ENCODE data around the gene VAC14.
"Not testable (repeated sequence)": the region's sequence is repeated elsewhere in the genome, so short reads cannot be mapped to it uniquely, and the experiment has no call there.

Gene VAC14

DNA sequence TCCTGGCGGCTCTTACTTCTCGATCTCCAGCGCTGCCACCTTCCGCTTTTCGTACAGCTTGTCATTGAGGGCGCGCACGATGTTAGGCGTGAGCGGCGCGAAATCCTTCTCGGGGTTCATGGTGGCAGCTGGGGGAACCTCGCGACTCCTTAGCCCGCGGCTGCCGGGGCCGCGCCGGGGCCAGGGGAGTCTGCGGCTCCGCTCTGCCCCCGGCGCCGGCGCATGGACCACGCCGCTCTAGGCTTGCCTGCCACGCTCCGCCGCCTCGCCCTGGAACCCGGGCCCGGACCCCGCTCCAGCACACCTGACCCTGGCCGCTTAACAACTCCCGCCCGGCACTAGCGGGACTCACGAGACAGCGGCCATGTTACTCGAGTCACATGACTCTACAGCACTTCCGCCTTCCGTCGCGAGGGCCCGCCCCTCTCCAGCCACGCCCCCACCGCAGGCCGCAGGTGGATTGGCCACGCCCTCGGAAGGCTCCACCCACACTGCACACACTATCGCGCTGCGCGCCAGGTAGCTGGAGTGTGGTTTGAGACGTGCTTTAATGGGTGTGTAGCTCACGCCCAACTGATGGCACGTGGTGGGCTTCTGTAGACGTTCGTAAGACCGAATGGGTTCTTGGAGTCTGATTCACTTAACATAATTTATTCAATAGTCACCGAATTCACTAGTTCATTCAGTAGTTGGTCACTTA, at the start of gene VAC14:
VAC14 (minus strand) TSS at position 378 of the 700 bp plus-strand sequence; CDS start at position 120, 258 bp downstream.
- DNase-seq, result peak; percentile 90

DNA sequence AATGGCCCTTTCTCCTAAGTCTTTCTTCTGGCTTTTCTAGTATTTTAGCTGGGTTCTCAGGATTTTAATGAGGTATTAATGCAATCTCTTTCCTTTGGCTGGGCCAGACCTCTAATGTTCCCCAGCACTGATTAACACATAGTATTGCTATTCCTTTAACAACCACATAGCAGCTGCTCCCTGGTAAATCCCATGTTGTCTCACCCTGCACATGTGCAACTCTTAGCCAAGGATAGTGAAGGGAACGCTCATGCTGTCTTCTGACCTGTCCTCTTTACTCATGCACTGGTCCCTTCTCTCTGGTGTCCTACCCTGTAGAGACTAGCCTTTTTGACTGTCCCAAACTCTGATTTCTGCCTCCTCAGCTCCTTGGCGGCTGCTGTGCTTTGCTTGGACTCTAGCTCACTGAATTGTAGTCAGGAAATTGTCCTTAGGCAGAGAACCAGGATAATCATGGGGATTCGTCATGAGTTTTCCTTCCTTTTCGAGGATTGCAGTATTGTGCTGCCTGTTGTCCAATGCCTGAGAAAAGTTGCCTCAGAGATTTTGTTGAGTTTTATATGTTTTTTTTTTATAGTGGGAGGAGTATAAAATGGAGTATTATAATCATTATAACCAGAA, 22.6 kb upstream of the VAC14 start:
- not testable (repeated sequence) for DNase-seq

DNA sequence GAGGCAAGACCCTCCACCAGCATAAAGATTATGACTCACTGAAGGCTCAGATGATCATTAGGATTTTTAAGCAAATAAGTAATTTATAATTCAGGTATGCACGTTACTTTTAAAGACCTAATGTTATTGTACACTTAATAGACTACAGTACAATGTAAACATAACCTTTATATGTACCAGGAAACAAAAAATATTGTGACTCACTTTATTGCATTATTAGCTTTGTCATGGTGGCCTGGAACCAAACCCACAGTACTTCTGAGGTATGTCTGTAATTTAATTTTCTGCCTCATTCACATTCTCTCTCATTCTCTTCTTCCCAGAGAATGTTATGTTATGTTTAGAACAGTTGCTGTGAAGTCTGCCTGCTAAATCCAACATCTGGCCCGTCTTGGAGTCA, 21.8 kb upstream of the VAC14 start:
- not testable (repeated sequence) for DNase-seq

- DNase-seq, result not testable (repeated sequence)
Measured at GRCh38 chr16:70818088-70818487, 17.1 kb upstream of the VAC14 start.

DNA sequence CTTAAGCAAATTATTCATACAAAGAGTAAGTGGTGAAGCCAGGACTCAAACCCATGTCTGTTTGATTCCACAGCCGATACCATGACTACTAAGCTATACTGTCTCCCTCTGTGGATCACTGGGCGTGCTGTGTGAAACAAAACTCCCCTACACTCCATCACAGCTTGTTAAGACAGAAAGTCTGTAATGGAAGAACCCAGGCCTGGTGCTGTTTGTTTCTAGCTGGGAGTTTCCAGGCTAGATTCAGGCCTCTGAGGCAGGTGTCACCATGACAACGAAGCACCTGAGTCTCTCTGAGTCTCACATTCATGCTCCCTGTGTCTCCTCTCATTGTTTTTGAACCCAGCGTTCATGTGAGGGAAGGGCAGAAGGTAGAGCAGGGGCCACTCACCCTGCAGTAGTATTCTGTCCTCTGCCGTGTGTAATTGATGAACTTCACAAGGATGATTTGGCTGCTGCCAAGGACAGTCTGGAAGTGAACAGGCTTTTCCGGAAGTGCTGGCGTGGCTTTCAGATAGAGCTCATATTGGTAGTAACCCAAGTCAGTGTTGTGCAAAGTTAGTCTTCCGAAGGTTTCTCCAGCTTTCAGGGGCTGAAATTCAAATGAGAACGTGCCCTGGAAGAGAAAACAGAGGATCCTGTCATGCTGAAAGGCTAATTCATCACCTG, 8.6 kb upstream of the VAC14 start:
- no peak for DNase-seq

GRCh38 chr16:70808371-70808770, 7.4 kb upstream of the VAC14 start:
- no peak for DNase-seq

DNA sequence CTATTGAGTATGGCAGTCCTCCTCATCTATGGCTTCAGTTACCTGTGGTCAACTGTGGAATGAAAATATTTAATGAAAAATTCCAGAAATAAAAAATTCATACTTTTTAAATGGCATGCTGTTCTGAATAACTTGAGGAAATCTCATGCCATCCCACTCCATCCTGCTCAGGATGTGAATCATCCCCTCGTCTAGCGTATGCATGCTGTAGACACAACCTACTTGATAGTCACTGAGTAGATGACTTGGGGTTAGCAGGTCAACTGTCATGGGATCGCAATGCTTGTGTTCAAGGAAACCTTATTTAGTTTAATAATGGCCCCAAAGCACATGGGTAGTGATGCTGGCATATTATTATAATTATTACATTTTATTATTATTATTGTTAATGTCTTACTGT, 4.8 kb upstream of the VAC14 start:
- no peak for DNase-seq

DNA sequence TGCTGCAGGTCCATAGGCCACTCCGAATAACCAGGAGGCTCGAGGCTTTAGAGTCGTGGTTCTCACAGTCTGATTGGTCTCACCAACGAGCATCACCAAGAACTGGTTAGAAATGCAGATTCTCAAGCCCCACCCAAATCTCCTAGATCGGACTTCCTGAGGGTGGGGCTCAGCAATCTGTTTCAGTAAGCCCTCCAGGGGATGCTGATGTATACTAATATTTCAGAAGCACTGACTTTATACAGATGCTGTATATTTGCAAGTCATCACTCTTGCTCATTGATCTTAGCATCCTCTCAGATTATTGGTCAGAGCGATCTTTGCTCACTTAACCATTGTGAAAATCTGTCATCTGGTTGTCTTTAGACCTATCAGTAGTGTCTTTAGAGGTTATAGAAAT, 4.4 kb upstream of the VAC14 start:
- no peak for DNase-seq

DNA sequence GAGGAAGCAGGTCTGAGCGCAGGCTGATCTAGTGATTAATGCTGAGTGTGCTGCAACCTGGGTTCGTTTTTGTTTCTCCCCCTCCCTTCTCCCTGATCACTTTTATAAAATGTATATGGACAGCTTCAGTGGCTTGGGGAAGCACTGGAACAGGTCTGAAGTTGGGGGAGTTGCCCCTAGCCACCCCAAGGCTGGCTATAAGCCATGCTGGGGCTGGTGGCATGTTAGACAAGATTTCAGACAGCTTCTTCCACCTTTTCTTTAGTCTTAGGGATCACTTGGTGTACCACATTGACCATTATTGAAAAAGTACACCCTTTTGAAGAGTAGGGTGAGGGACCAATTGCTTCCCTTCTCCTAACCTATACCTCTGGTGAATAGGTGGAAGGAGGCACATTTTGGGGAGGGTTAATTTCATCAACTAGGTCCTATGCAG, 3.8 kb upstream of the VAC14 start:
- no peak for DNase-seq

GRCh38 chr16:70804153-70804733, 3.3 kb upstream of the VAC14 start:
- DNase-seq, result no peak

- no peak for DNase-seq
Measured at GRCh38 chr16:70803319-70803718, 2.4 kb upstream of the VAC14 start.

DNA sequence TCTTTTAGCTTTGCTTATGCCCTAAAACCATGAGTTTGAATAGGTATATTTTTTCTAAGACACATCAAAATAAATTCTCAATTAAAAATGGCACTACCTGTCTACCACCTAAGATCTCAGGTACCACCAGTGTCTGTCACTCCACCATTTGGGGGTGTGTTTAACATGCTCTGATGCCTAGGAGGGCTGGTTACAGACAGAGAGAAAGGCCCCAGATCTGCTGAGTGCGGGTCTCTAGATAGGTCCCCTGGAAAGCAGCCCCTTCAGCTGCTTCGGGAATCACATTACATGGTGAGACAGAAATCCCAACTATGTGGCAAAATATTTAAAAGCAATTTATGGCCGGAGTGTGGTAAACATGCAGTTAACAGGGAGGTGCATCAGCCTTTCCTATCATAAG, 653 bp upstream of the VAC14 start:
- no peak for DNase-seq

GRCh38 chr16:70800311-70800710, 647 bp downstream of the VAC14 start:
- no peak for DNase-seq

DNA sequence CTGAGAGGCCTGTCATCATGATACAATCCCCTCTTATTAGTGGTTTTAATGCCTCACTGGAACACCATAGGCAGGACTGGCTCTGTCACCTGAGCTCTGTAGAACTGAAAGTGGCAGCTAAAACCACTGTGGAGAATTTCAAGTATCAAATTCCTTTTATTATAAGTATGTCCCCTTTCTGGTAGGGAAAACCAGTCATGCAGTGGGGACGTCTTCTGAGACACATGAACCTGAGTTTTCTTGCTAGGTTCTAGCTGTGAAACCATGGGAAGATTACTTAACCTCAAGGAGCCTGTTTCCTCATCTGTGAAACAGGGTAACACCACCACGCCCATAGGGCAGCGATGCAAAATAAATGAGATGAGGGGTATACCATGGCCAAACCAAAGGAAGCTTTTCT, 4.7 kb downstream of the VAC14 start:
- DNase-seq, result no peak

DNA sequence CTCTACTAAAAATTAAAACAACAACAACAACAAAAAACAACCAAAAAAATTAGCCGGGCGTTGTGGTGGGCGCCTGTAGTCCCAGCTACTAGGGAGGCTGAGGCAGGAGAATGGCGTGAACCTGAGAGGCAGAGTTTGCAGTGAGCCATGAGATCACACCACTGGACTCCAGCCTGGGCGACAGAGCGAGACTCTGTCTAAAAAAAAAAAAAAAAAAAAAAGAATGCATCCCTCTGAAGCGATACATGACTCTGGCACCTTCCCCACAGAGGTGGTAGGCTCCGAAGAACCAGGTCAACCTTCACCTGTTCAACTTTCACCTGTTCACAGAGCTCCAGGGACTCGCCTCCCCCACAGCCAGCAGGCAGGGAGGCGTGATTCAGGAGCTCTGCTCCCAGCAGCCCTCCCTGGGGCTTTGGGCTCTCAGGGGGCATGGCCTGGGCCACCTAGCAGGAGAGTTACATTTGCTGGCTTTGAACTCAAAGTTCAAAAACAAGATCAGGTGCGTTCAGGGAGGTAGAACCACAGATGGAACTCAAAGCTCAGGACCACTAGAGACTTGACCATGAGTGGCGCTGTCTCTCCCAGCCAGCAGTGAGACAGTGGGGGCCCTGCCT, 5.6 kb downstream of the VAC14 start:
- no peak for DNase-seq

- DNase-seq, result no peak
Measured at GRCh38 chr16:70793851-70794502, 7.0 kb downstream of the VAC14 start.

- no peak for DNase-seq
Measured at GRCh38 chr16:70790815-70791214, 10.1 kb downstream of the VAC14 start.

- DNase-seq, result no peak
Measured at GRCh38 chr16:70789595-70790447, 11.1 kb downstream of the VAC14 start.

DNA sequence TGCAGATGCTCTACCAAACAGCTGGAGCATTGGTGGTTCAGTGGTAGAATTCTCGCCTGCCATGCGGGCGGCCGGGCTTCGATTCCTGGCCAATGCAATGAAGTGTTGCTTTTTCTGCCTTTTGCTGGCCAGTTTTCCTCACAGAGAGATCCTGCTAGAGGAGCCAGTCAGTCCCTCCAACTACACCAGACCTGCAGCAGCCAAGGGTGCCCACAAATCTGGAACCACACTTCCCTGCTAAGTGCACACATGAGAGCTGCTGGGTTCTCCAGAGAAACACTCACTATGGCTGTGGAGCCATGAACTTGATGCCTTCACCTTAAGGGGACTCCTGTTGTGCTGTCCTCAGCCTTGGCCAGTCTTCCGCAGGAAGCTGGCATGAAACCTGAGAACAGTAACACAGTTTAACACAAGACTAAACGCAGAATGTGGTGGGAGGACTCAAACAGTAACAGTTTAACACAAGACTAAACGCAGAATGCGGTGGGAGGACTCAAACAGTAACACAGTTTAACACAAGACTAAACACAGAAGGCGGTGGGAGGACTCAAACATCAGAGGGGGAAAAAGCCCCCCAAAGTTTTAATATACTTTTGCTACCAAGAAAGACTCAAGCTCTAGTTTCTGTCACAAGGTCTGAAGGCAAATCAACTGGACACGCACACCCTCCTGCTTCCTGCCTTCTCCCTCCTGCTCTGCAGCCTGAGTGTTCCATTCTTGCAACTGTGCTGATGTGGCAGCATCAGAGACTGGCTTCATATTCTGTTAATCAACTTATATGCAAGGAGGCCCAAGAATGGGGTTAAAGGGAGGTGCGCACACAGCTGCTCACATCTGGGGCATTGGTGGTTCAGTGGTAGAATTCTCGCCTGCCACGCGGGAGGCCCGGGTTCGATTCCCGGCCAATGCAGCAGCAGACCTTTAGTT, 12.0 kb downstream of the VAC14 start:
- DNase-seq, result peak; percentile 93

- DNase-seq, result no peak
Measured at GRCh38 chr16:70786020-70786755, 14.8 kb downstream of the VAC14 start.
